LNCAP (cell line): ENCODE results near the gene FAM25G.

Experiments
- TF ChIP-seq, protein P1 (sequence below): fragments of 450-650 bp; IDR thresholded peaks from 2 replicates; pipeline ENCODE4 v1.5.1; 2017; ENCODE audit warnings: mild to moderate bottlenecking

FAM25G gene

DNA sequence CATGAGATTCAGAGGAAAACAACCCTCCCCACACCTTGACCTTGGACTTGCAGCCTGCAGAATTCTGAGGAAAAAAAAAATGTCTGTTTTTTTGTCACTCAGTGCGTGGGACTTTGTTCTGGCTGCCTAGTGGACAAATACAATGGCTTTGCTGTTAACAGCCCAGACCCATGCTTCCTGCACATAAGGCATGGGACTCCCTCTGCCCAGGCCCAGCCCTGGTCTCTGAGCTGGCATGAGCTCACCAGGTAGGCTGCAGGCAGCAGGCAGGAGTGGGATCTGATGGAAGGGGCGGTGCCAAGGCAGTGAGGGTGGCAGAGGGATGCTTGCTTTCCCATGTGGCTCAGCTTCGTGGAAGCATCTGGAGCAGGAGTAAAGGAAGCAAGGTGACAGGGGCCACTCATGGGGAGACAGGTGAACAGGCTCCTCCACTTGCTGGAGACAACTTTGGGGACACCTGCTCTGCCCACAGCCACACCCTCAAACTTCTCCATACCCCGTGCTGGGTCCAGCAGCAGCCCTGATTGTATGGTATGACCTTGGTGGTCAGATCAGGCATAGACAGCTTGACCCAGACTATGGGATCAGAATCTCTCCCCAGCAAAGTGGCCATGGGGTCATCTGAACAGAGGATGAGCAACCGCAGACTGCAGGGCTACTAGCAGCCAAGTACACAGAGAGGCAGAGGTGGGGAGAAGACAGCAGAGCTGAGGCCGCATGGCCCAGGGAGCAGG is 34.5 kb downstream of the FAM25G start:
- TF ChIP-seq, protein P1, sequence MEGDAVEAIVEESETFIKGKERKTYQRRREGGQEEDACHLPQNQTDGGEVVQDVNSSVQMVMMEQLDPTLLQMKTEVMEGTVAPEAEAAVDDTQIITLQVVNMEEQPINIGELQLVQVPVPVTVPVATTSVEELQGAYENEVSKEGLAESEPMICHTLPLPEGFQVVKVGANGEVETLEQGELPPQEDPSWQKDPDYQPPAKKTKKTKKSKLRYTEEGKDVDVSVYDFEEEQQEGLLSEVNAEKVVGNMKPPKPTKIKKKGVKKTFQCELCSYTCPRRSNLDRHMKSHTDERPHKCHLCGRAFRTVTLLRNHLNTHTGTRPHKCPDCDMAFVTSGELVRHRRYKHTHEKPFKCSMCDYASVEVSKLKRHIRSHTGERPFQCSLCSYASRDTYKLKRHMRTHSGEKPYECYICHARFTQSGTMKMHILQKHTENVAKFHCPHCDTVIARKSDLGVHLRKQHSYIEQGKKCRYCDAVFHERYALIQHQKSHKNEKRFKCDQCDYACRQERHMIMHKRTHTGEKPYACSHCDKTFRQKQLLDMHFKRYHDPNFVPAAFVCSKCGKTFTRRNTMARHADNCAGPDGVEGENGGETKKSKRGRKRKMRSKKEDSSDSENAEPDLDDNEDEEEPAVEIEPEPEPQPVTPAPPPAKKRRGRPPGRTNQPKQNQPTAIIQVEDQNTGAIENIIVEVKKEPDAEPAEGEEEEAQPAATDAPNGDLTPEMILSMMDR: no peak

GRCh38 chr10:47456079-47456785 is 35.3 kb downstream of the FAM25G start:
- TF ChIP-seq, protein P1: no peak

GRCh38 chr10:47454780-47455058 is 36.8 kb downstream of the FAM25G start:
- TF ChIP-seq, protein P1: no peak

GRCh38 chr10:47454008-47454779 is 37.3 kb downstream of the FAM25G start:
- TF ChIP-seq, protein P1: no peak

DNA sequence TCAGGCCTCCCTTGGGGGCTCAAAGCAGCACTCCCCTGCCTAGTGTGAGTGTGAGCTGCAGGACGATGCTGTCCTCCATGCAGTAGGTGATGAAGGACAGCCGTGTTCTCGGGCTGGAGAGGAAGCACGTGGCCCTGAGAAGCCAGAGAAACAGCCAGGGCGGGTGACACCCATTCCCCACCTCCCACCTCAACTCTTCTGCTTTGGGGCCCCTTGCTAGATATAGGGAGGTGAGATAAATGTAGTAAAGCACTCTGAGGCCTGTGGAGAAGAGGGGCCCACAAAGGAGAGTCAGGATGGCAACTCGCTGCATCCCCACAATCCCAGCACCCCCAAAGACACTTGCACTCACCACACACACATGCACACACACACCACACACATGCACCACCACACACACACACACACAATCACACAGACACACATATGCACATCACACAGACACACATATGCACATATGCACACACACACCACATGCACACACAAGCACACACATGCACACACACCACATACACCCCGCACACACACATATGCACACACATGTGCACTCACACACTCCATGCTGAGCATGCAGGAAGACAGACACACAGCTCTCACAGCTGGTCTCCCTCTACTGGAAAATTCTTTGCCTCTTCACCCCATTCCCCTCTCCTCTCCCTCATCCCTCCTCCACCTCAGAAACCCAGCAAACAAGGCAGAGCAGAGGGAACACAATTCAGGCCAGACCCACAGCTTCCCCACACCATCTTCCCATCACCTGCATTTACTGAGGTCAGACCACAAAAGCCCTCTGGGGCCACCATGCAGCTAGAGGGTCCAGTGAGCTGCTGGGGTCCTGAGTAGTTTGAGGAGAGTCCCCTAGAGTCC is 38.1 kb downstream of the FAM25G start:
- TF ChIP-seq, protein P1: no peak

GRCh38 chr10:47452495-47453140 is 38.9 kb downstream of the FAM25G start:
- TF ChIP-seq, protein P1: no peak
